Peyer's patch (tissue), 4 donors: ENCODE measurements around the gene DNA2.

Experiments
- CTCF ChIP-seq, 6 experiments: fragments of 450-650 bp in 4 of 6; fragments of 200-600 bp in 2 of 6; sonication (generic) in 1 of 6; IDR thresholded peaks; one replicate each; pipeline ENCODE4 v1.5.1; 2017 to 2019; ENCODE audit warnings: antibody characterized with exemption in 6 of 6, mild to moderate bottlenecking in 3 of 6, moderate library complexity in 1 of 6
- POLR2A ChIP-seq, 2 donors: fragments of 450-650 bp; IDR thresholded peaks; one replicate each; pipeline ENCODE4 v1.5.1; 2017; ENCODE audit warnings: antibody characterized with exemption in 2 of 2, mild to moderate bottlenecking in 2 of 2, moderate library complexity in 2 of 2

- TF ChIP-seq POLR2A (IDR thresholded peaks at IDR 0.05), result no peak
- TF ChIP-seq CTCF (IDR thresholded peaks at IDR 0.05), result no peak
Measured at GRCh38 chr10:68408898-68409518, 62.8 kb downstream of the DNA2 start.
